KMS-11 (cell line): Measurements from ENCODE around the gene HARS1.
"Not testable (repeated sequence)": the region's sequence is repeated elsewhere in the genome, so short reads cannot be mapped to it uniquely, and the experiment has no call there.

Experiments
- H2AFZ ChIP-seq: fragments of 200-600 bp; sonication (generic); 2 replicates; pipeline ENCODE4 v1.6.1; 2016; ENCODE audit warnings: antibody characterized with exemption, mixed run types, low read depth
- H3K27ac ChIP-seq: fragments of 200-600 bp; sonication (generic); 2 replicates; pipeline ENCODE4 v1.6.1; 2016; ENCODE audit warnings: mild to moderate bottlenecking, mixed run types
- H3K27me3 ChIP-seq: fragments of 200-600 bp; sonication (generic); 2 replicates; pipeline ENCODE4 v1.6.1; 2017; ENCODE audit warnings: mild to moderate bottlenecking, low read depth, mixed run types, moderate library complexity; ENCODE audit not compliant: insufficient read depth
- H3K36me3 ChIP-seq: fragments of 200-600 bp; sonication (generic); 2 replicates; pipeline ENCODE4 v1.6.1; 2017; ENCODE audit warnings: mild to moderate bottlenecking, mixed run types; ENCODE audit not compliant: insufficient read depth
- H3K4me1 ChIP-seq: fragments of 200-600 bp; sonication (generic); 2 replicates; pipeline ENCODE4 v1.6.1; 2016; ENCODE audit warnings: mild to moderate bottlenecking, low read depth, mixed run types; ENCODE audit not compliant: poor library complexity, severe bottlenecking
- H3K4me2 ChIP-seq: fragments of 200-600 bp; sonication (generic); 2 replicates; pipeline ENCODE4 v1.7.0; 2016; ENCODE audit warnings: mild to moderate bottlenecking, mixed run types
- H3K4me3 ChIP-seq: fragments of 200-600 bp; sonication (generic); IDR thresholded peaks from 2 replicates; pipeline ENCODE4 v1.6.1; 2017; ENCODE audit warnings: low read depth, low read length, mixed read lengths; ENCODE audit not compliant: insufficient read depth
- H3K79me2 ChIP-seq: fragments of 200-600 bp; sonication (generic); 2 replicates; pipeline ENCODE4 v1.6.1; 2016; ENCODE audit warnings: low read depth, mixed run types; ENCODE audit not compliant: insufficient read depth
- H3K9ac ChIP-seq: fragments of 200-600 bp; sonication (generic); 2 replicates; pipeline ENCODE4 v1.6.1; 2016; ENCODE audit warnings: mild to moderate bottlenecking, mixed run types
- H4K20me1 ChIP-seq: fragments of 200-600 bp; sonication (generic); 2 replicates; pipeline ENCODE4 v1.6.1; 2016; ENCODE audit warnings: mild to moderate bottlenecking, mixed run types; ENCODE audit not compliant: insufficient read depth
- TF ChIP-seq, protein P1 (sequence below): fragments of 200-600 bp; sonication (generic); conservative IDR thresholded peaks from 2 replicates; pipeline ENCODE4 v1.6.1; 2017; ENCODE audit warnings: low read depth, mild to moderate bottlenecking, antibody characterized with exemption, low read length, moderate library complexity, mixed read lengths

HARS1 gene

DNA sequence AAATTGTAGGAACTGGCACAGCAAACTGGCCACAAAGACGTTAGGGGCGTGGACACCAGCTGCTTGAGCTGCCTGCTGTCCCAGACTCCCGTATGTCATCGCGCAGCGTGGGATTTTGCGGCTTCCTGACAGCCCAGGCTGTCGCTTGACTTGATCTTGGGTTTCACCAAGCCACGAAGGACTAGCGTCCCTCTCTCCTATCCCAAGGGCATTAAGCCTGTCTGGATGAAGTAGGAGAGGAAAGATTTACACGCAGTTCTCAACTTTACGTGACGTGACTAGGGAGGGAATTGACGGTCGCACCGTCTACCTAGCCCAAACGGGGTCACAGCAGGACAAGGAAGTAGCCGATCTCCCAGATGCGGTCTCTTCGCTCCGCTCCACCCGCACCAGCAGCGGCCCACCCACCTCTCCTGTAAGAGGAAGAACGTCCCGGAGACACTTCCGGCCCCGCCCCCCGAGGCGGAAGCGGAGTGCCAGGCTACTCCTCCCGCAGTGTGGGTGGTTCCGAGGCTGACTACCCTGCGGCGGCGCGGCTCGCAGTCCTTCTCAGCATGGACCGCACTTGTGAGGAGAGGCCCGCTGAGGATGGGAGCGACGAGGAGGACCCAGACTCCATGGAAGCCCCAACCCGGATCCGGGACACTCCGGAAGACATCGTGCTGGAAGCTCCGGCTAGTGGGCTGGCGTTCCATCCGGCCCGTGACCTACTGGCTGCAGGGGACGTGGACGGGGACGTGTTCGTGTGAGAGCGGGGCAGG, 26.6 kb downstream of the HARS1 start, which contains the start of gene WDR55:
Gene WDR55 (plus strand): TSS at position 546 of the 761 bp plus-strand sequence. CDS start 9 bp downstream, at position 555.
- TF ChIP-seq, protein P1, sequence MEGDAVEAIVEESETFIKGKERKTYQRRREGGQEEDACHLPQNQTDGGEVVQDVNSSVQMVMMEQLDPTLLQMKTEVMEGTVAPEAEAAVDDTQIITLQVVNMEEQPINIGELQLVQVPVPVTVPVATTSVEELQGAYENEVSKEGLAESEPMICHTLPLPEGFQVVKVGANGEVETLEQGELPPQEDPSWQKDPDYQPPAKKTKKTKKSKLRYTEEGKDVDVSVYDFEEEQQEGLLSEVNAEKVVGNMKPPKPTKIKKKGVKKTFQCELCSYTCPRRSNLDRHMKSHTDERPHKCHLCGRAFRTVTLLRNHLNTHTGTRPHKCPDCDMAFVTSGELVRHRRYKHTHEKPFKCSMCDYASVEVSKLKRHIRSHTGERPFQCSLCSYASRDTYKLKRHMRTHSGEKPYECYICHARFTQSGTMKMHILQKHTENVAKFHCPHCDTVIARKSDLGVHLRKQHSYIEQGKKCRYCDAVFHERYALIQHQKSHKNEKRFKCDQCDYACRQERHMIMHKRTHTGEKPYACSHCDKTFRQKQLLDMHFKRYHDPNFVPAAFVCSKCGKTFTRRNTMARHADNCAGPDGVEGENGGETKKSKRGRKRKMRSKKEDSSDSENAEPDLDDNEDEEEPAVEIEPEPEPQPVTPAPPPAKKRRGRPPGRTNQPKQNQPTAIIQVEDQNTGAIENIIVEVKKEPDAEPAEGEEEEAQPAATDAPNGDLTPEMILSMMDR: no peak
- Histone ChIP-seq H2AFZ (peak within 1 kb of the TSS; percentile 70), H3K9ac (peak within 1 kb of the TSS; percentile 29; the same call in 1 of the 2 replicates), H3K27me3 (no peaks in the 10 kb centered on the region), H3K4me3 (no peak within 1 kb of the TSS), H3K4me1 (peaks cover 13% of the 10 kb centered on the region), H3K79me2 (peaks cover 21% of the 10 kb centered on the region; the same call in 1 of the 2 replicates), H3K4me2 (peak within 1 kb of the TSS; percentile 27), H3K36me3 (no peaks in the 10 kb centered on the region), H4K20me1 (no peaks in the 10 kb centered on the region), H3K27ac (peak within 1 kb of the TSS; percentile 52)

DNA sequence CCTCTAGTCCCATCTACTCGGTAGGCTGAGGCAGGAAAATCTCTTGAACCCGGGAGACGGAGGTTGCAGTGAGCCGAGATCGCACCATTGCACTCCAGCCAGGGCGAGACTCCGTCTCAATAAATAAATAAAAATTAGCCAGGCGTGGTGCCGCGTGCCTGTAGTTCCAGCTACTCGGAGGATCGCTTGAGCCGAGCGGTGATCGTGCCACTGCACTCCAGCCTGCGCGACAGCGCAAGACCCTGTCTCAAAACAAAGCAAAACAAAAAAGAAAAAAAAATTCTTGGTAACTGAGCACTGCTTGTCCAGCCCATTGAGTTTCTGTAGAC, 27.2 kb downstream of the HARS1 start:
- Histone ChIP-seq H3K27ac (peak overlapping the region; percentile 52), H4K20me1 (no peaks in the 10 kb centered on the region), H3K4me1 (peaks cover 13% of the 10 kb centered on the region), H2AFZ (peak overlapping the region; percentile 70), H3K36me3 (no peaks in the 10 kb centered on the region; the same call in 1 of the 2 replicates), H3K27me3 (no peaks in the 10 kb centered on the region), H3K9ac (peak overlapping the region; percentile 29; the same call in 1 of the 2 replicates), H3K79me2 (peaks cover 21% of the 10 kb centered on the region; the same call in 1 of the 2 replicates), H3K4me3 (no peak overlapping the region), H3K4me2 (peak overlapping the region; percentile 27)
- TF ChIP-seq, protein P1: no peak

DNA sequence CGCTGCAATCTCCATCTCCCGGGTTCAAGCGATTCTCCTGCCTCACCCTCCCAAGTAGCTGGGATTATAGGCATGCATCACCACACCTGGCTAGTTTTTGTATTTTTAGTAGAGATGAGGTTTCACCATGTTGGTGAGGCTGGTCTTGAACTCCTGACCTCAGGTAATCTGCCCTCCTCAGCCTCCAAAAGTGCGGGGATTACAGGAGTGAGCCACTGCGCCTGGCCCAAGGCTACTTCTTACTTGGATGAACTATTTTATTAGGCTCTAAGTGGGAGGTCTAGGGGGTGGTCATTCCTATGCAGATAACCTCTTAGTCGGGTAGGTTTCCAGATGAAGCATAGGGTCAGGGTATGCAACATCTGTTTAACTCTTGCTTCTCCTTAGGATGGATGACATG, 30.8 kb downstream of the HARS1 start:
- not testable (repeated sequence) for H3K36me3 ChIP-seq, H3K27ac ChIP-seq, H3K9ac ChIP-seq, H3K4me3 ChIP-seq, H3K4me2 ChIP-seq, H3K79me2 ChIP-seq, H2AFZ ChIP-seq, H3K27me3 ChIP-seq, H4K20me1 ChIP-seq
- peaks cover 23% of the 10 kb centered on the region for H3K4me1 ChIP-seq

DNA sequence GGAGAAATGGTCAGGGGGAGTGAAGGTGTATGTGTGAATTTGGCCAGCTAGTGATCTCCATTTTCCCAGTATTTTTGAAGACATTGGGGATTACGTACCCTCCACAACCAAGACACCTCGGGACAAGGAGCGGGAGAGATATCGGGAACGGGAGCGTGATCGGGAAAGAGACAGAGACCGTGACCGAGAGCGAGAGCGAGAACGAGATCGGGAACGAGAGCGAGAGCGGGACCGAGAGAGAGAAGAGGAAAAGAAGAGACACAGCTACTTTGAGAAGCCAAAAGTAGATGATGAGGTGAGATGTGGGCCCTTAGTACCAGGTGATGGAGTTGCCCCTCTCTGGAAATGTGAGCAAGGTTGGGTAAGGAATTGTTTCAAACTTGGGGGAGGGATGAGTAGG, 32.3 kb downstream of the HARS1 start:
- peaks cover 22% of the 10 kb centered on the region for H3K4me1 ChIP-seq
- H2AFZ ChIP-seq: no peak overlapping the region
- H3K27me3 ChIP-seq: no peaks in the 10 kb centered on the region
- no peaks in the 10 kb centered on the region for H3K79me2 ChIP-seq
- no peak overlapping the region for H3K4me3 ChIP-seq
- H3K9ac ChIP-seq: no peak overlapping the region
- H3K36me3 ChIP-seq: no peaks in the 10 kb centered on the region; the same call in 1 of the 2 replicates
- no peaks in the 10 kb centered on the region for H4K20me1 ChIP-seq
- H3K27ac ChIP-seq: no peak overlapping the region
- H3K4me2 ChIP-seq: no peak overlapping the region
- TF ChIP-seq, protein P1: no peak

DNA sequence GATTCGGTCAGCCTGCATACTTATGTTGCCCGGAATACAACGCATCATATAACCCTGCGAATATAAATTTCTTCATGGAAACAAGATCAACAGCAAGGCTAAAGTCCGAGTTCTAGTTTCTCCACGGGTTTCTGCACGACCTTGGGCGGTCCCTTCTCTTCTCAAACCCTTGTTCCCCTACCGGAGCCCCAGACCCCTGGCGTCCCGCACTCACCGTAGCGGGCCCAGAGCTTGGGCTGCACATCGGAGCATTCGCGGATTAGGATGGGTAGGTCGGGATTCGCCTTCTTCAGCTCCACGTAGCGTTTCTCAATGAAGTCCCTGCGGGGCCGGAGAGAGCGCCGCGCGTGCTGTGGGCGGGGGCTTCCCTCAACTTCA, 44.1 kb downstream of the HARS1 start:
- peak overlapping the region; percentile 95 for H3K4me2 ChIP-seq
- peaks cover 5% of the 10 kb centered on the region; the same call in 1 of the 2 replicates for H3K79me2 ChIP-seq
- H3K27me3 ChIP-seq: no peaks in the 10 kb centered on the region
- H3K36me3 ChIP-seq: no peaks in the 10 kb centered on the region; the same call in 1 of the 2 replicates
- no peak overlapping the region for H3K4me3 ChIP-seq
- peak overlapping the region; percentile 48; the same call in 1 of the 2 replicates for H3K9ac ChIP-seq
- peak overlapping the region; percentile 65 for H2AFZ ChIP-seq
- peaks cover 7% of the 10 kb centered on the region for H3K4me1 ChIP-seq
- TF ChIP-seq, protein P1: no peak
- peak overlapping the region; percentile 31 for H3K27ac ChIP-seq
- no peaks in the 10 kb centered on the region for H4K20me1 ChIP-seq
